GM21786 (cell line): ENCODE measurements around the gene KCNG4.
"Not testable (repeated sequence)": the region's sequence is repeated elsewhere in the genome, so short reads cannot be mapped to it uniquely, and the experiment has no call there.

Experiments
- ATAC-seq: cut with Tn5 transposase; IDR thresholded peaks from one replicate; pipeline ENCODE4 v1.9.1; 2021; ENCODE audit not compliant: unreplicated experiment

KCNG4 gene

GRCh38 chr16:84212154-84212553 lies 27.7 kb downstream of the KCNG4 start:
- ATAC-seq = no peak

- no peak for ATAC-seq
Observed at GRCh38 chr16:84209989-84210388, 29.8 kb downstream of the KCNG4 start.

- no peak for ATAC-seq
Observed at GRCh38 chr16:84207879-84208278, 31.9 kb downstream of the KCNG4 start.

GRCh38 chr16:84207251-84207650 lies 32.6 kb downstream of the KCNG4 start:
- ATAC-seq = no peak

- no peak for ATAC-seq
Observed at GRCh38 chr16:84205976-84206691, 33.7 kb downstream of the KCNG4 start.

- not testable (repeated sequence) for ATAC-seq
Observed at GRCh38 chr16:84205123-84205522, 34.7 kb downstream of the KCNG4 start.

GRCh38 chr16:84204551-84204950 lies 35.3 kb downstream of the KCNG4 start:
- ATAC-seq = not testable (repeated sequence)

- no peak for ATAC-seq
Observed at GRCh38 chr16:84199861-84200260, 40.0 kb downstream of the KCNG4 start.

- ATAC-seq = no peak
Observed at GRCh38 chr16:84199097-84199496, 40.7 kb downstream of the KCNG4 start.

- no peak for ATAC-seq
Observed at GRCh38 chr16:84198401-84198800, 41.4 kb downstream of the KCNG4 start.

- ATAC-seq = no peak
Observed at GRCh38 chr16:84197466-84198128, 42.2 kb downstream of the KCNG4 start.

- ATAC-seq = no peak
Observed at GRCh38 chr16:84196727-84197394, 43.0 kb downstream of the KCNG4 start.

- no peak for ATAC-seq
Observed at GRCh38 chr16:84196101-84196500, 43.7 kb downstream of the KCNG4 start.

- no peak for ATAC-seq
Observed at GRCh38 chr16:84195201-84196093, 44.4 kb downstream of the KCNG4 start.

GRCh38 chr16:84194470-84195200 lies 45.2 kb downstream of the KCNG4 start:
- ATAC-seq = no peak

GRCh38 chr16:84194018-84194417 lies 45.8 kb downstream of the KCNG4 start:
- no peak for ATAC-seq

GRCh38 chr16:84193480-84193879 lies 46.3 kb downstream of the KCNG4 start:
- ATAC-seq = no peak

- no peak for ATAC-seq
Observed at GRCh38 chr16:84191466-84191865, 48.3 kb downstream of the KCNG4 start.

- no peak for ATAC-seq
Observed at GRCh38 chr16:84190731-84191388, 49.0 kb downstream of the KCNG4 start, which contains the start of gene ADAD2. TSS of gene ADAD2 (plus strand) at chr16:84191157. CDS start at chr16:84191231, 74 bp downstream.
